ENCODE measurements around the gene VCAN.

Gene VCAN

GRCh38 chr5:83531661-83532060 lies 60.1 kb downstream of the VCAN start:
- no peak for DNase-seq (ENCODE audit: low read depth)

GRCh38 chr5:83538786-83539462 lies 67.4 kb downstream of the VCAN start:
- DNase-seq (ENCODE audit: low read depth) = no peak

- no peak for DNase-seq (ENCODE audit: low read depth)
Measured at GRCh38 chr5:83539463-83539790, 67.9 kb downstream of the VCAN start.

GRCh38 chr5:83540105-83540504 lies 68.6 kb downstream of the VCAN start:
- DNase-seq (ENCODE audit: low read depth) = no peak

- DNase-seq (ENCODE audit: low read depth) = no peak
Measured at GRCh38 chr5:83540783-83541182, 69.2 kb downstream of the VCAN start.

GRCh38 chr5:83542839-83543238 lies 71.3 kb downstream of the VCAN start:
- no peak for DNase-seq (ENCODE audit: low read depth)

GRCh38 chr5:83543898-83544297 lies 72.4 kb downstream of the VCAN start:
- no peak for DNase-seq (ENCODE audit: low read depth)

- DNase-seq (ENCODE audit: low read depth) = no peak
Measured at GRCh38 chr5:83547161-83547560, 75.6 kb downstream of the VCAN start.

- DNase-seq (ENCODE audit: low read depth) = no peak
Measured at GRCh38 chr5:83547889-83548288, 76.3 kb downstream of the VCAN start.

- no peak for DNase-seq (ENCODE audit: low read depth)
Measured at GRCh38 chr5:83548581-83548980, 77.0 kb downstream of the VCAN start.

GRCh38 chr5:83549076-83549475 lies 77.5 kb downstream of the VCAN start:
- DNase-seq (ENCODE audit: low read depth) = no peak

GRCh38 chr5:83549674-83550073 lies 78.1 kb downstream of the VCAN start:
- no peak for DNase-seq (ENCODE audit: low read depth)

GRCh38 chr5:83551821-83552220 lies 80.3 kb downstream of the VCAN start:
- no peak for DNase-seq (ENCODE audit: low read depth)

- no peak for DNase-seq (ENCODE audit: low read depth)
Measured at GRCh38 chr5:83552275-83552674, 80.7 kb downstream of the VCAN start.

GRCh38 chr5:83553000-83553486 lies 81.5 kb downstream of the VCAN start:
- DNase-seq (ENCODE audit: low read depth) = no peak

GRCh38 chr5:83554133-83554532 lies 82.6 kb downstream of the VCAN start:
- DNase-seq (ENCODE audit: low read depth) = no peak

GRCh38 chr5:83554686-83555085 lies 83.1 kb downstream of the VCAN start:
- no peak for DNase-seq (ENCODE audit: low read depth)

- DNase-seq (ENCODE audit: low read depth) = no peak
Measured at GRCh38 chr5:83555263-83555662, 83.7 kb downstream of the VCAN start.

GRCh38 chr5:83556190-83556589 lies 84.6 kb downstream of the VCAN start:
- DNase-seq (ENCODE audit: low read depth) = no peak

GRCh38 chr5:83559118-83559785 lies 87.7 kb downstream of the VCAN start:
- DNase-seq (ENCODE audit: low read depth) = no peak

- no peak for DNase-seq (ENCODE audit: low read depth)
Measured at GRCh38 chr5:83562071-83562606, 90.6 kb downstream of the VCAN start.

GRCh38 chr5:83562791-83563557 lies 91.4 kb downstream of the VCAN start:
- DNase-seq (ENCODE audit: low read depth) = no peak

- DNase-seq (ENCODE audit: low read depth) = no peak
Measured at GRCh38 chr5:83563631-83564030, 92.1 kb downstream of the VCAN start.

Data from activated T-helper 1 cell treated with Interleukin-2 at 50 U/mL for 16 hours (primary cell).